Transverse colon (tissue), 4 donors: ENCODE results near the gene SOX3. TPM values are rescaled to one million over a fixed set of nuclear protein-coding genes. Genes with fewer than 3 reads are reported as not detected.

Experiments used
- DNase-seq: peaks from one replicate; pipeline ENCODE4 v3.0.0-alpha.2; 2019
- H3K27ac ChIP-seq, 4 donors: fragments of 200-600 bp; sonication (generic); 2 replicates each; pipeline ENCODE4 v1.5.1; 2016 to 2018; ENCODE audit warnings: inconsistent platforms in 4 of 4
- H3K27me3 ChIP-seq: fragments of 200-600 bp; sonication (generic); 2 replicates; pipeline ENCODE4 v1.5.1; 2017; ENCODE audit warnings: inconsistent platforms
- H3K36me3 ChIP-seq, 4 donors: fragments of 200-600 bp; sonication (generic); 2 replicates each; pipeline ENCODE4 v1.5.1; 2017 to 2019; ENCODE audit warnings: inconsistent platforms in 4 of 4
- H3K4me1 ChIP-seq, 4 donors: fragments of 200-600 bp; sonication (generic); 2 replicates each; pipeline ENCODE4 v1.5.1; 2017 to 2020; ENCODE audit warnings: inconsistent platforms in 4 of 4
- H3K4me3 ChIP-seq, 4 donors: fragments of 200-600 bp; sonication (generic); 1 replicate in 1 of 4; 2 replicates in 3 of 4; pipeline versions ENCODE4 v1.5.1 to v1.6.1; 2017 to 2019; ENCODE audit warnings: inconsistent platforms in 4 of 4
- H3K9me3 ChIP-seq, 2 donors: fragments of 200-600 bp; sonication (generic); 2 replicates each; pipeline ENCODE4 v1.5.1; 2017 to 2019; ENCODE audit warnings: inconsistent platforms in 2 of 2
- EP300 ChIP-seq: sonication (generic); formaldehyde crosslinking; IDR thresholded peaks from one replicate; pipeline ENCODE4 v1.6.1; 2017; ENCODE audit warnings: antibody characterized with exemption, low read depth
- POLR2A ChIP-seq: fragments of 450-650 bp; IDR thresholded peaks from one replicate; pipeline ENCODE4 v1.6.1; 2016; ENCODE audit warnings: antibody characterized with exemption, mild to moderate bottlenecking, moderate library complexity
- POLR2AphosphoS5 ChIP-seq, 3 donors: sonication (generic); formaldehyde crosslinking; IDR thresholded peaks; one replicate each; pipeline ENCODE4 v1.6.1; 2016; ENCODE audit warnings: antibody characterized with exemption in 3 of 3
- WGBS, 2 donors: methylation state at CpG; one replicate each; pipeline ENCODE4 v1.1.5; 2018; ENCODE audit warnings: low coverage in 1 of 2; 5-methylcytosine and 5-hydroxymethylcytosine counted together
- in situ Hi-C, 4 donors: fragments of 200-750 bp; cut with MboI; loops; one replicate each; pipeline versions ENCODE4 v1.15.0 to v1.15.1; 2017; ENCODE audit warnings: low sequenced_read_pairs in 3 of 4, low pct_ligation_motif_present in 1 of 4, low pct_unique_long_range_greater_than_20kb in 1 of 4
- intact Hi-C: fragments of 100-400 bp; cut with DNase I; formaldehyde crosslinking; loops from one replicate; pipeline ENCODE4 v1.15.1; 2023; ENCODE audit warnings: low total_unique reads
- total RNA-seq, 4 donors: library from RNA; depleted of rRNA; stranded (reverse); fragments of >200 nt; gene quantifications; one replicate each; pipeline ENCODE4 v1.1.0, GENCODE V29; 2016
- TF ChIP-seq, protein P1 (sequence below), 5 experiments: fragments of 200-600 bp in 3 of 5; fragments of 450-650 bp in 2 of 5; sonication (generic) in 3 of 5; IDR thresholded peaks; 1 replicate in 2 of 5; 2 replicates in 3 of 5; pipeline ENCODE4 v1.5.1; 2016 to 2017; ENCODE audit warnings: antibody characterized with exemption in 5 of 5, inconsistent platforms in 3 of 5, mild to moderate bottlenecking in 2 of 5, moderate library complexity in 1 of 5

The SOX3 gene
- total RNA-seq, 4 donors from 2014 or later: not detected

DNA sequence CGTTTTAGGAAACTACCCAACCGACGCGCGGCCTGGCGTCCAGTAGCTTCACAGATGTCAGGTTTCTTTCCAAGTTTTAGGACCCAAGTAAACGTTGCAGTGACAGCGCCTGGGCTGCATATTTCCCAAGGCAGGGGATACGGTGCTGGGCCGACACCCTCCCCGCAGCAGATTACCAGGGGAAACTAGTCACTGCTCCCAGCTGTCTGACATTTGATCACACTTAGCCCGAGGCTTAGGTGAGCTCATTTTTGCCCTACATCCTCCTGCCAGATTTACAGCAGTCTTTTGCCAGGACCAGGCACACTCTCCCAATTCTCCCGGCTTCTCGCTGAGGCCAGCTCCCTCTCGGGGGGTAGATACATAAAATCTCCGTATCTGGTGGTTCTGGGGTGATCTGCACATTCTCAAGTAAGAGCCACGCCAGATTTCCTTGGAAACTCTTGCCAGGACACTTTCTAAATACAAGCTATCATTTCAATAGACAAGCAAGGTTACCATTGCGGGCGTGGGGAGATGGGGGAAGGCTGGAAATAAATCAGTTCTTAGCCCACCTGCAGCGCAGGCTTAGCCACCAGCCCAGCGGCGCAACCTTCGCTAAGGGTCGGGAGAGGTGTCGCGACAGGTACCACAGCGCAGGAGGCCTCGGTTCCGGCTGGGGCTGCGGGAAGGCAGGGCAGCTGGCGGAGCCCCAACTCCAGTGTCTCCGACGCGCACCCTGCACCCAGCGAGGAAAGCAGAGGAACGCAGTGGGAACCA lies 2.5 kb upstream of the SOX3 start:
- 53% methylated on average over 36 of the region's 36 CpGs; no CpG with 5 or more reads in 1 of the 2 donors for WGBS, 2 donors
- no peak overlapping the region for H3K4me3 ChIP-seq
- H3K9me3 ChIP-seq: no peaks in the 10 kb centered on the region
- no peak for DNase-seq
- H3K27me3 ChIP-seq: peaks cover 100% of the 10 kb centered on the region
- in situ Hi-C loops: no loop called here
- H3K4me1 ChIP-seq: peaks cover 0 to 9% (median 0%) of the 10 kb centered on the region in 4 donors
- intact Hi-C loops: no loop called here
- no peak overlapping the region for H3K27ac ChIP-seq
- no peaks in the 10 kb centered on the region for H3K36me3 ChIP-seq
- TF ChIP-seq POLR2AphosphoS5 (IDR thresholded peaks at IDR 0.05): no peak
- no peak for TF ChIP-seq EP300
- TF ChIP-seq, protein P1, sequence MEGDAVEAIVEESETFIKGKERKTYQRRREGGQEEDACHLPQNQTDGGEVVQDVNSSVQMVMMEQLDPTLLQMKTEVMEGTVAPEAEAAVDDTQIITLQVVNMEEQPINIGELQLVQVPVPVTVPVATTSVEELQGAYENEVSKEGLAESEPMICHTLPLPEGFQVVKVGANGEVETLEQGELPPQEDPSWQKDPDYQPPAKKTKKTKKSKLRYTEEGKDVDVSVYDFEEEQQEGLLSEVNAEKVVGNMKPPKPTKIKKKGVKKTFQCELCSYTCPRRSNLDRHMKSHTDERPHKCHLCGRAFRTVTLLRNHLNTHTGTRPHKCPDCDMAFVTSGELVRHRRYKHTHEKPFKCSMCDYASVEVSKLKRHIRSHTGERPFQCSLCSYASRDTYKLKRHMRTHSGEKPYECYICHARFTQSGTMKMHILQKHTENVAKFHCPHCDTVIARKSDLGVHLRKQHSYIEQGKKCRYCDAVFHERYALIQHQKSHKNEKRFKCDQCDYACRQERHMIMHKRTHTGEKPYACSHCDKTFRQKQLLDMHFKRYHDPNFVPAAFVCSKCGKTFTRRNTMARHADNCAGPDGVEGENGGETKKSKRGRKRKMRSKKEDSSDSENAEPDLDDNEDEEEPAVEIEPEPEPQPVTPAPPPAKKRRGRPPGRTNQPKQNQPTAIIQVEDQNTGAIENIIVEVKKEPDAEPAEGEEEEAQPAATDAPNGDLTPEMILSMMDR (IDR thresholded peaks at IDR 0.05): no peak
- TF ChIP-seq POLR2A: no peak

DNA sequence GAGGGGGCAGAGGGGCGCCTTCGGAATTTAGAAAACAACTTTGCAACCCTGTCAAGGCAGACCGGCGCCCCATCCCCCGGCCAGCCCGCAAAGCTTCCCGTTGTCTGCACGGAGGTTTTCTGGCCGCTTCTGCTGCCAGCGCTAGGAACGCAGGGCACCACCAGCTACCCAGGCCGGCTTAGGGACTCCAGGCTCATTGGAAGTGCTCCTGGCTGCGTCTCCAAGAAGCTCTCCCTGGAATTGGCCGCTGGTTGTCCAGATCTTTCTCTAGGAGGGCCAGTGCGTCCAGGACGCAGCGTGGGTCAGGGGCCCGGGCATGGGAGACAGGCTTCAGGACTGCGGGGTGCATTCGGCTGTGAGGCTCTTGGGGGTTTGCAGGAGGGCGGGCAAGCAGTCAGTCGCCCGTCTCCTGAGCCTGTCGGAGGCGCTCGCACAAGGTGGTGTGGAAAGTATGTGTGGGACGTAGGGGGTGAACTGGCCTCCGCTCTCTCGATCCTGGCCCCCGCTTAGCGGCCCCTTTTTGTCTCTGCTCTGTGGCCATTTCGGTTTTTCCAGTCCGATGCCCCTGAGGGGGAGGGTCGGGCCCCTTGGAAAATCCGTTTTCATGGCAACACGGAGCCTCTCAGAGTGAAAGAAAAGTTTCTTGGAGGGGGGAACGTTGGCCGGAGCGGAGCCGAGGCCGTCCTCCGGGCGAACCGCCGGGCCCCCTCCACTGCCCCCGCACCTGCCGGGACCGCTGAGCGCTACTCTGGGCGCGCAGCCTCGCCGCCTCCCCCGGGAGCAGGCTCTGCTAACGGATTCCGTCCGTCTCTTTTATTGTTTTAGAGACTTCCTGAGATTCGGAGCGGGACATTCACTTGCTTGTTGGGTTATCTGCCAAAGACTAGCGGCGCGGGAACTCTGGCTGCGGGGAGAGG lies 810 bp upstream of the SOX3 start:
- Histone ChIP-seq H3K27me3 (peaks cover 100% of the 10 kb centered on the region), H3K27ac (no peak overlapping the region), H3K36me3 (no peaks in the 10 kb centered on the region), H3K9me3 (no peaks in the 10 kb centered on the region), H3K4me3 (no peak overlapping the region), H3K4me1 (peaks cover 0 to 9% (median 0%) of the 10 kb centered on the region in 4 donors)
- intact Hi-C loops (no loop called here), in situ Hi-C loops (no loop called here)
- DNase-seq: no peak
- TF ChIP-seq POLR2A: no peak
- no peak for TF ChIP-seq EP300
- TF ChIP-seq, protein P1 (IDR thresholded peaks at IDR 0.05): no peak
- no peak for TF ChIP-seq POLR2AphosphoS5 (IDR thresholded peaks at IDR 0.05)
- 51% methylated on average over 55 of the region's 63 CpGs; no CpG with 5 or more reads in 1 of the 2 donors for WGBS, 2 donors

DNA sequence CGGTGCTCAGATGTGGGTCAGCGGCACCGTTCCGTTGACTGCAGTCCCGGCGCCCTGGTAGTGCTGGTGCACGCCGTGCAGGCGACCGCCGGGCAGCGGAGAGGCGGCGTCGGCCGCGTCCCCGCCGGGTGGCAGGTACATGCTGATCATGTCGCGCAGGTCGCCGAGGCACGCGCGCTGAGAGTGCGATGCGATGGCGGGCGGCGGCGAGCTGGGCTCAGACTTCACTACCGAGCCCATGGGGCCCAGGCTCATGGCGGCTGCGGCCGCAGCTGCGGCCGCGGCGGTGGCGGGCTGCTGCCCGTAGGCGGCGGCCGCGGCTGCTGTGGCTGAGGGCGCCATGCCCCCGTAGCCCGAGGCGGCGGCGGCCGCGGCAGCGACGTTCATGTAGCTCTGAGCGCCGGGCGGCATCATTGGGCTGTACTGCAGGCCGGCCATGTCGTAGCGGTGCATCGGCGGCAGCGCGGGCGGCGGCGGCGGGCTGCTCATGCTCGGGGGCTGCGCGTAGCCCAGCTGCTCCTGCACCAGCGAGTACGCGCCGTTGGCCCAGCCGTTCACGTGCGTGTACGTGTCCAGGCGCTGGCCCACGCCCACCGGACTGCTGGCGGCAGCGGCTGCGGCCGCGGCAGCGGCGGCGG lies 1.0 kb downstream of the SOX3 start:
- Histone ChIP-seq H3K27ac (no peak overlapping the region), H3K27me3 (peaks cover 95% of the 10 kb centered on the region), H3K4me1 (peaks cover 0 to 9% (median 0%) of the 10 kb centered on the region in 4 donors), H3K4me3 (peak overlapping the region in 3 of 4 donors; percentile 7 to 44 (median 19)), H3K9me3 (no peaks in the 10 kb centered on the region), H3K36me3 (no peaks in the 10 kb centered on the region)
- WGBS, 2 donors: 54% methylated on average over 79 of the region's 92 CpGs; no CpG with 5 or more reads in 1 of the 2 donors
- intact Hi-C loops: no loop called here
- TF ChIP-seq POLR2A: no peak
- TF ChIP-seq, protein P1 (IDR thresholded peaks at IDR 0.05): no peak
- DNase-seq: no peak
- in situ Hi-C loops: no loop called here

DNA sequence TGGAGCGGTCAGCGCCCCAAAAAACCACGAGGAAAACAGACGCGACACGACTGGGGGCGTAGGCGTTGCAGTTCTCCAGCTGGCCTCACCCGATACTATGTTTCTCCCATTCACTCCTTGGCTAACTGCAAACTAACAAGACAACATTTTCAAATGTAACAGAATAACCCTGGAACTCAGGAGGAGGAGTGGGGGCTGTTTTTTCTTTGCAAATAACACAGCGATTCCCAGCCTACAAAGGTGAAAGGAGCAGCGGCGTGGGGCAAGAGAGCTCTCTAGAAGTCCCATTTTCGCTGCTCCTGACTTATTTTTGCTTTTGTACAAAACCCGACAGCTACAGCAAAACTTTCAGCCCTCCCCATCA lies 1.6 kb downstream of the SOX3 start:
- peaks cover 0 to 9% (median 0%) of the 10 kb centered on the region in 4 donors for H3K4me1 ChIP-seq
- no peak for DNase-seq
- peaks cover 89% of the 10 kb centered on the region for H3K27me3 ChIP-seq
- intact Hi-C loops: no loop called here
- no peaks in the 10 kb centered on the region for H3K9me3 ChIP-seq
- no peaks in the 10 kb centered on the region for H3K36me3 ChIP-seq
- in situ Hi-C loops: no loop called here
- WGBS, 2 donors: 51% methylated on average over 14 of the region's 14 CpGs; no CpG with 5 or more reads in 1 of the 2 donors
- H3K4me3 ChIP-seq: peak overlapping the region in 1 of 4 donors; percentile 44
- H3K27ac ChIP-seq: no peak overlapping the region
- TF ChIP-seq POLR2AphosphoS5 (IDR thresholded peaks at IDR 0.05): no peak
- no peak for TF ChIP-seq POLR2A
- TF ChIP-seq, protein P1 (IDR thresholded peaks at IDR 0.05): no peak
- TF ChIP-seq EP300: no peak
